Measurements from ENCODE around the gene CCDC89.
A peak's percentile ranks its signal among the peaks of the same experiment; 100 is the strongest.

Gene CCDC89

GRCh38 chr11:85685820-85686459 lies at the start of gene CCDC89:
Gene CCDC89, minus strand, starts transcription at chr11:85686195. Its CDS starts 65 bp downstream, at chr11:85686130.
- no peak for DNase-seq (ENCODE audit: insufficient read length, low spot score)
- FAIRE-seq, result no peak

DNA sequence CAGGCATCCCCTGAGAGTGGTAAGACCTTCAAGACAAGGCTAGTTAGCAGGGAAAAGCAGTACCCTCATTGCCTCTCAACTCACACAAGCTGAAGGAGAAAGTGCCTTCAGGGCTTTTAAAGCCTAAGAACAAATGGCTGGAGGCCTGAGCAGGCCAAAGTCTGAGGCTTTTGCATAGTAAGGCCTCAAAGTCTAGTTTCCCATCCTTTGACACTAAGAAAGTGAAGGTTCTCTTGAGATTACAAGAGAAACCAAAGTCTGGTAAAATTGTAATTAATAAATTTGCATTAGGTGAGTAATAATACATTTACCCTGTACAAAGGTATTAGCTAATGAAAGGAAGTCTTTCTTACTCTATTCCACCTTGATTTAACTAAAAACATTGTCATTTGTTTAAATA lies 47.0 kb upstream of the CCDC89 start:
- FAIRE-seq (no peak), DNase-seq (ENCODE audit: insufficient read length, low spot score) (no peak)

GRCh38 chr11:85726381-85726780 lies 40.4 kb upstream of the CCDC89 start:
- DNase-seq (ENCODE audit: insufficient read length, low spot score) (no peak), FAIRE-seq (no peak)

- DNase-seq (ENCODE audit: insufficient read length, low spot score), result no peak
- FAIRE-seq, result no peak
Observed at GRCh38 chr11:85725510-85726258, 39.7 kb upstream of the CCDC89 start.

GRCh38 chr11:85724748-85725465 lies 38.9 kb upstream of the CCDC89 start:
- DNase-seq (ENCODE audit: insufficient read length, low spot score), result no peak
- FAIRE-seq, result no peak

GRCh38 chr11:85723088-85723487 lies 37.1 kb upstream of the CCDC89 start:
- DNase-seq (ENCODE audit: insufficient read length, low spot score) (no peak), FAIRE-seq (no peak)

GRCh38 chr11:85721191-85721590 lies 35.2 kb upstream of the CCDC89 start:
- no peak for FAIRE-seq

DNA sequence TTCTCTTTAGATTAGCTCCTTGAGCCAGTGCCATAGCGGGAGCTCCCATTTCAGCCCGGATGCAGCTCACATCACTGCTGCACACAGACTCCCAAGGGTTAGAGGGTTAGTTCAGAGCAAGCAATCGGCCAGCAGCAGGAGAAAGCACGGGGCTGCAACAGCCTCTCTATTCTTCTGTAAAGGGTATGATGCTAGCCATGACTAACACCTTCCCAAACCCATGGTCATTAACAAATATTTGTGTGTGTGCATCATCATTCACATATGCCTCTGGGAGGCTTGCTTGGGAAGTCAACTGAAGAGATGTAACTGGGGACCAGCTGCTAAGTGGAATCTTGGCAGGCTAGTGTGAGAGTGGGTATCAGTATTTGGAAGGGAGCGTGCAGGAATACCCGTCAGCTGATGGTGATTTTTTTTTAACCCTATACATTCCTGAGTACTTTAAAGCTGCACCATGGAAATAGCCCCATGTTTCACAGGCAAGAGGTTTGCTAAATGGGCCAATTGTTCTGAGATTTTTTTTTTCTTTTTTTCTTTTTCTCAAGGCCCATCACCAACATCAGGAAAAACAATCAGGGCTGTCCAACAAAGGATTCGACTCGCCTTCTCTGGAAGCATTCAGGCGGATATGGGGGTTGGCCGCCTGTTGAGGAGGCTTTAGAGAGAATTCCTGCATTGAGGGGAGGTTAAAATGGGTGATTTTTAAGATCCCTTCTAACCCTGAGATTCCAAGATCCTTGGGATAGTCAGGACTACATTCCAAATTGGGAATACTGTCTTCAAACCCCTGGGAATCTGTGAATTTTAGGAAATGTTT lies 33.2 kb upstream of the CCDC89 start:
- no peak for DNase-seq (ENCODE audit: insufficient read length, low spot score)
- FAIRE-seq, result no peak

More at GRCh38 chr11:85721191-85721590, 35.2 kb upstream of the CCDC89 start:
- no peak for DNase-seq (ENCODE audit: insufficient read length, low spot score)

DNA sequence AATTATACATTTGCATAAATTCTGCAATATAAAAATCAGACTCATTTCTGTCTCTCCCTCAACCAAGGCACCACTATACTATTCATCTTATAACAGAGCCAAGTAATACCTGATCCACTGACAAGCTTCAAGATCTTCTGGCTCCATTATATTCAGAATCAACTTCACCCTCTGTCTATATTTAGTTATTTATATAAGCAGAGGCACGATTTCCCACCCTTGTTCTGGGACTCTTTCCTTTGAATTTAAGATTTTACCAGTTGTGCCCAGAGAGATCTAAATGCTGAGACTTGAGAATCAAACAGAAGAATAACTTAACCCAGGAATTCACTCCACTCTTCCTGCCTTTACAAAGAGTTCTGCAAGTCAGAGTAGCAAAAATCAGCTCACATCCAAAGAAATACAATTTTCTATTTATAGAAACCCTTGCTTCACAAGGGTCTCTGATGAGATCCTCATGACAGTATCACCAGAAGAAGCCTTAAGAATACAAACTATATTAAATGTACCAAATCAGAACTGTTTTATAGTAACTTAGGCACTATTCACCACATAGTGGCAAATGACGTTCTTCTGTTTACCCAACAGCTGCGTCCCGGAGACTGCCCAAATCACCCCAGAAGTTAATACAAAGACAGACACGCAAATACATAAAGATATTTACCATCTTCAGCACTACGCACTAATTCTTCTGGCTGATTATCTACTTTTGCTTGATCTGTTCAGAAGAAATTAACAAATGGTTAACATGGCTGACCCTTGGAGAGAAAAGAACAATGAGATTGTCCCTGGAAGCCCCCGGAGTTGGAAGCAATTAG lies 32.3 kb upstream of the CCDC89 start:
- FAIRE-seq, result no peak
- no peak for DNase-seq (ENCODE audit: insufficient read length, low spot score)

DNA sequence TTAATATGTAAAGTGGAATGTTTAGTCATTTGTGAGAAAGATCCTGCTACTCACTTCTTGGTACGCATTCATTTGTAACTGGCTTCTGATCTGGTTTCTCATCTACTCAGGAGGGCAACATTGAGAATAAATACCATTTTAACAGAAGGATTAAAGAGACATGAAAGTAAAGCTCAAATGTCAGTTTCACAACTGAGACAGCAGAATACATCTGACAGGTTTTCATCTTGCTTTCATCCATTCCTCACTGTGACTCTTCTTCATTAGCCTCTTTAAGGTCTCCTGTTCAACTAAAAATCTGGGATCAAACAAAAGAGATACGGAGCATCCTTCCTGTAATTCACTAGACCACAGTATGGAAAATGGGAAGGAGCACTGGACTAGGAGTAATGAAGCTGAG lies 31.4 kb upstream of the CCDC89 start:
- DNase-seq (ENCODE audit: insufficient read length, low spot score) (no peak), FAIRE-seq (no peak)

GRCh38 chr11:85712953-85713352 lies 27.0 kb upstream of the CCDC89 start:
- FAIRE-seq (no peak), DNase-seq (ENCODE audit: insufficient read length, low spot score) (no peak)

DNA sequence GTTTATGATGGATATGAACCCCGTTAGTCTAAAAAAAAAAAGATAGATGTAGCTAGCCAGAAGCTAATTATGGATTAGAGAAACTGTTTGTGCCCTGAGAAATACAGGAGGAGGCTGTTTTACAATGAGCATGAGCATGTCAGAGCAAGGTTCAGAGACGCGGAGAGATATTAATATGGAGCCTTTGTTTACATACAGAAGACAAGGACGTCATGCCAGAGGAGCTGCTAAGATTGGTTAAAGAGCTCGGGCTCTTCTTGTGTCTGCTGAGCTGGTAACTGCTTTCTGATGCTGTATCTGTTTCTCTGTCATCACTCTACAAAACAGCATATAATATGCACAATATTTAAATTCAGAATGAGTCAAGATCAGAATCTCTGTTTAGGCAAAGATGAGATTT lies 24.9 kb upstream of the CCDC89 start:
- FAIRE-seq, result no peak
- DNase-seq (ENCODE audit: insufficient read length, low spot score), result no peak

- DNase-seq (ENCODE audit: insufficient read length, low spot score) (no peak), FAIRE-seq (no peak)
Observed at GRCh38 chr11:85709941-85710702, 24.1 kb upstream of the CCDC89 start.

- no peak for FAIRE-seq
Observed at GRCh38 chr11:85705800-85706199, 19.8 kb upstream of the CCDC89 start.

GRCh38 chr11:85704967-85705366 lies 19.0 kb upstream of the CCDC89 start:
- FAIRE-seq (no peak), DNase-seq (ENCODE audit: insufficient read length, low spot score) (no peak)

More at GRCh38 chr11:85705800-85706199, 19.8 kb upstream of the CCDC89 start:
- no peak for DNase-seq (ENCODE audit: insufficient read length, low spot score)

- FAIRE-seq (peak; percentile 90), DNase-seq (ENCODE audit: insufficient read length, low spot score) (no peak)
Observed at GRCh38 chr11:85699957-85700741, 14.2 kb upstream of the CCDC89 start.

DNA sequence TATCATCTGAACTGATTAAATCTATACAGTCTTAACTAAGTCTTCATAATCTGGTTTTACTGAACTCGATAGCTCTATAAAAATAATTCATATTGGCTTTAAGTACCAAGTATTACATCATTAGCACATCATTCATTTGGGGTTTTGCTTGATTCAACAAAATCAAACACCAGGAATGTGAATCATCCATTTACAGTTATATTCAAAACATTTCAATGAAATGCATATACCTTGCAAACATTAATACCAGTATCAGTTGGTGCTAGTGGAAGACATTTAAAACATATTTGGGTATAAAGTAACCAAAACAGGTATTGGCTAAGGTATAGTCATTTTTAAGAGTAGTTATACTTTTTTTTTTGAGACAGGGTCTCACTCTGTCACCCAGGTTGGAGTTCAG lies 12.2 kb upstream of the CCDC89 start:
- FAIRE-seq (peak; percentile 51), DNase-seq (ENCODE audit: insufficient read length, low spot score) (no peak)

DNA sequence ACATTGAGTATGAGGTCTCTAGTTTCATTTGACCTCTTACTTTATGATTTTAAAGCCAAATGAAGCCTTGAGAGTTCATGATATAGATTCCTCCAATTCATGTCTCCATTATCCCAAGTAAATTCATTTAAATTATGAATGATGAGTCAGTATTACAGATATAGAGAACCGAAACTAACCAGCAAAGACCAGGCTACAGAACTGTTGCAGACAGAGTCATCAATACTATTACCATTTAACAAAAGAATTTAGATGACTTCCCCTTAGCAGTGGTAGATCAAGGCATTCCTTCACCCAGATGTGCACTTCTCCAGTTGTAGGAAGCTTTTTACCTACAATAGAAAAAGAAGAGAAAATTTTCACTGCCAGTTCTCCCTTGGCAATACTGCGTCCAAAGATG lies 11.8 kb upstream of the CCDC89 start:
- DNase-seq (ENCODE audit: insufficient read length, low spot score) (no peak), FAIRE-seq (no peak)
